ENCODE data around the gene OR6K3. TPM values are rescaled to one million over a fixed set of nuclear protein-coding genes. Genes with fewer than 3 reads are reported as not detected.

The OR6K3 gene
- total RNA-seq, 4 donors from 2014 or later: 0.35 TPM; not detected in 3

GRCh38 chr1:158687037-158687436 lies 33.5 kb downstream of the OR6K3 start:
- H3K4me1 ChIP-seq: no peaks in the 10 kb centered on the region
- ATAC-seq: no peak
- H3K9me3 ChIP-seq: no peaks in the 10 kb centered on the region
- no peak overlapping the region for H3K4me3 ChIP-seq
- TF ChIP-seq POLR2AphosphoS5 (IDR thresholded peaks at IDR 0.05) (no peak), CTCF (IDR thresholded peaks at IDR 0.05) (no peak), POLR2A (IDR thresholded peaks at IDR 0.05) (no peak), EP300 (IDR thresholded peaks at IDR 0.05) (no peak)
- no peak overlapping the region for H3K27ac ChIP-seq
- H3K36me3 ChIP-seq: no peaks in the 10 kb centered on the region
- H3K27me3 ChIP-seq: no peaks in the 10 kb centered on the region

- no peaks in the 10 kb centered on the region for H3K36me3 ChIP-seq
- H3K9me3 ChIP-seq: no peaks in the 10 kb centered on the region
- TF ChIP-seq EP300 (IDR thresholded peaks at IDR 0.05): no peak
- TF ChIP-seq CTCF (IDR thresholded peaks at IDR 0.05): no peak
- no peak for TF ChIP-seq POLR2AphosphoS5 (IDR thresholded peaks at IDR 0.05)
- 49 to 50% methylated on average over 7 of the region's 7 CpGs for WGBS, 2 donors (ENCODE audit: low coverage in 1 of 2)
- H3K4me1 ChIP-seq: no peaks in the 10 kb centered on the region
- ATAC-seq: no peak
- H3K27me3 ChIP-seq: no peaks in the 10 kb centered on the region
- no peak within 1 kb of the TSS for H3K4me3 ChIP-seq
- no peak within 1 kb of the TSS for H3K27ac ChIP-seq
Measured at GRCh38 chr1:158686111-158687009, 34.2 kb downstream of the OR6K3 start, which contains the start of gene SPTA1. SPTA1 (minus strand) TSS chr1:158686715; CDS start chr1:158686517, 198 bp downstream.

GRCh38 chr1:158685085-158685484 lies 35.4 kb downstream of the OR6K3 start:
- Histone ChIP-seq H3K36me3 (no peaks in the 10 kb centered on the region), H3K27me3 (no peaks in the 10 kb centered on the region), H3K27ac (no peak overlapping the region), H3K4me3 (no peak overlapping the region), H3K4me1 (no peaks in the 10 kb centered on the region), H3K9me3 (no peaks in the 10 kb centered on the region)
- TF ChIP-seq POLR2A (IDR thresholded peaks at IDR 0.05): no peak
- TF ChIP-seq POLR2AphosphoS5 (IDR thresholded peaks at IDR 0.05): no peak
- no peak for TF ChIP-seq CTCF (IDR thresholded peaks at IDR 0.05)
- ATAC-seq: no peak
- 64 to 67% methylated on average over 7 of the region's 7 CpGs for WGBS, 2 donors (ENCODE audit: low coverage in 1 of 2)

- H3K36me3 ChIP-seq: no peaks in the 10 kb centered on the region
- no peaks in the 10 kb centered on the region for H3K4me1 ChIP-seq
- 85 to 100% methylated on average over 1 of the region's 2 CpGs for WGBS, 2 donors (ENCODE audit: low coverage in 1 of 2)
- no peak overlapping the region for H3K4me3 ChIP-seq
- ATAC-seq: no peak
- TF ChIP-seq POLR2A (IDR thresholded peaks at IDR 0.05) (no peak), POLR2AphosphoS5 (IDR thresholded peaks at IDR 0.05) (no peak), CTCF (IDR thresholded peaks at IDR 0.05) (no peak), EP300 (IDR thresholded peaks at IDR 0.05) (no peak)
- no peaks in the 10 kb centered on the region for H3K9me3 ChIP-seq
- H3K27me3 ChIP-seq: no peaks in the 10 kb centered on the region
- no peak overlapping the region for H3K27ac ChIP-seq
Measured at GRCh38 chr1:158681606-158682005, 38.9 kb downstream of the OR6K3 start.

GRCh38 chr1:158679289-158679688 lies 41.2 kb downstream of the OR6K3 start:
- H3K9me3 ChIP-seq: no peaks in the 10 kb centered on the region
- no peaks in the 10 kb centered on the region for H3K27me3 ChIP-seq
- no peak overlapping the region for H3K4me3 ChIP-seq
- WGBS, 2 donors (ENCODE audit: low coverage in 1 of 2): 94 to 100% methylated on average over 1 of the region's 1 CpG
- TF ChIP-seq POLR2A (IDR thresholded peaks at IDR 0.05): no peak
- no peak for TF ChIP-seq POLR2AphosphoS5 (IDR thresholded peaks at IDR 0.05)
- TF ChIP-seq EP300 (IDR thresholded peaks at IDR 0.05): no peak
- TF ChIP-seq CTCF (IDR thresholded peaks at IDR 0.05): no peak
- no peak for ATAC-seq
- H3K27ac ChIP-seq: no peak overlapping the region
- no peaks in the 10 kb centered on the region for H3K36me3 ChIP-seq
- H3K4me1 ChIP-seq: no peaks in the 10 kb centered on the region
